ENCODE data around the gene DOCK1. TPM values are rescaled to one million over a fixed set of nuclear protein-coding genes. Genes with fewer than 3 reads are reported as not detected.

Gene DOCK1
- total RNA-seq, 1 donor from 2014 or later: 74.8 TPM

GRCh38 chr10:127464561-127464960 lies 559.3 kb downstream of the DOCK1 start:
- Mint-ChIP-seq H3K27ac (no peak overlapping the region), H3K36me3 (no peaks in the 10 kb centered on the region), H3K9me3 (peaks cover 6% of the 10 kb centered on the region), H3K4me3 (no peak overlapping the region), H3K27me3 (ENCODE audit: low read depth) (peaks cover 54% of the 10 kb centered on the region), H3K4me1 (no peaks in the 10 kb centered on the region)
- no peak for TF ChIP-seq CTCF (IDR thresholded peaks at IDR 0.05; ENCODE audit: unreplicated experiment)
- no peak for DNase-seq (ENCODE audit: low spot score in 2 of 2, unreplicated experiment in 2 of 2)

- DNase-seq (ENCODE audit: low spot score in 2 of 2, unreplicated experiment in 2 of 2): no peak
- Mint-ChIP-seq H3K4me1 (no peaks in the 10 kb centered on the region), H3K9me3 (no peaks in the 10 kb centered on the region), H3K4me3 (no peak overlapping the region), H3K27me3 (ENCODE audit: low read depth) (peaks cover 79% of the 10 kb centered on the region), H3K36me3 (no peaks in the 10 kb centered on the region), H3K27ac (no peak overlapping the region)
- TF ChIP-seq CTCF (IDR thresholded peaks at IDR 0.05; ENCODE audit: unreplicated experiment): no peak
These were observed 562.6 kb downstream of the DOCK1 start for GRCh38 chr10:127467811-127468210.

GRCh38 chr10:127468632-127469031 lies 563.4 kb downstream of the DOCK1 start:
- Mint-ChIP-seq H3K9me3 (no peaks in the 10 kb centered on the region), H3K36me3 (no peaks in the 10 kb centered on the region), H3K4me1 (no peaks in the 10 kb centered on the region), H3K4me3 (no peak overlapping the region), H3K27me3 (ENCODE audit: low read depth) (peaks cover 83% of the 10 kb centered on the region), H3K27ac (no peak overlapping the region)
- DNase-seq (ENCODE audit: low spot score in 2 of 2, unreplicated experiment in 2 of 2): no peak
- no peak for TF ChIP-seq CTCF (IDR thresholded peaks at IDR 0.05; ENCODE audit: unreplicated experiment)

- Mint-ChIP-seq H3K4me1 (no peaks in the 10 kb centered on the region), H3K36me3 (no peaks in the 10 kb centered on the region), H3K9me3 (peaks cover 3% of the 10 kb centered on the region), H3K27me3 (ENCODE audit: low read depth) (peaks cover 80% of the 10 kb centered on the region), H3K4me3 (no peak overlapping the region), H3K27ac (no peak overlapping the region)
- no peak for DNase-seq (ENCODE audit: low spot score in 2 of 2, unreplicated experiment in 2 of 2)
- no peak for TF ChIP-seq CTCF (IDR thresholded peaks at IDR 0.05; ENCODE audit: unreplicated experiment)
These were observed 565.7 kb downstream of the DOCK1 start for GRCh38 chr10:127470911-127471310.

GRCh38 chr10:127472976-127473375 lies 567.7 kb downstream of the DOCK1 start:
- Mint-ChIP-seq H3K27ac (no peak overlapping the region), H3K9me3 (peaks cover 3% of the 10 kb centered on the region), H3K36me3 (no peaks in the 10 kb centered on the region), H3K4me1 (no peaks in the 10 kb centered on the region), H3K4me3 (no peak overlapping the region), H3K27me3 (ENCODE audit: low read depth) (peaks cover 68% of the 10 kb centered on the region)
- DNase-seq (ENCODE audit: low spot score in 2 of 2, unreplicated experiment in 2 of 2): no peak
- TF ChIP-seq CTCF (IDR thresholded peaks at IDR 0.05; ENCODE audit: unreplicated experiment): no peak

GRCh38 chr10:127474501-127474900 lies 569.3 kb downstream of the DOCK1 start:
- Mint-ChIP-seq H3K4me1 (no peaks in the 10 kb centered on the region), H3K27me3 (ENCODE audit: low read depth) (peaks cover 68% of the 10 kb centered on the region), H3K27ac (no peak overlapping the region), H3K36me3 (no peaks in the 10 kb centered on the region), H3K9me3 (peaks cover 3% of the 10 kb centered on the region), H3K4me3 (no peak overlapping the region)
- no peak for TF ChIP-seq CTCF (IDR thresholded peaks at IDR 0.05; ENCODE audit: unreplicated experiment)
- no peak for DNase-seq (ENCODE audit: low spot score in 2 of 2, unreplicated experiment in 2 of 2)

All from mesothelial cell of epicardium (in vitro differentiated cells).